GM12864 (cell line): Measurements from ENCODE around the gene EME2.
A peak's percentile ranks its signal among the peaks of the same experiment; 100 is the strongest.

Source experiments
- DNase-seq: peaks from one replicate; pipeline ENCODE4 v3.0.0-alpha.2; 2011; ENCODE audit warnings: low read depth
- H3K4me3 ChIP-seq: 2 replicates; pipeline ENCODE4 v1.5.1; 2011; ENCODE audit warnings: mild to moderate bottlenecking, low read depth, low read length, control low read depth
- CTCF ChIP-seq: IDR thresholded peaks from 2 replicates; pipeline ENCODE4 v1.5.1; 2011; ENCODE audit warnings: low read depth, mild to moderate bottlenecking, moderate library complexity, low read length, control low read depth, inconsistent platforms; ENCODE audit errors: missing control alignments

Gene EME2

GRCh38 chr16:1820096-1820945 lies 47.7 kb downstream of the EME2 start:
- TF ChIP-seq CTCF = no peak
- no peak for DNase-seq
- no peak overlapping the region for H3K4me3 ChIP-seq

GRCh38 chr16:1820946-1821290 lies 48.3 kb downstream of the EME2 start:
- no peak for DNase-seq
- no peak for TF ChIP-seq CTCF
- H3K4me3 ChIP-seq = no peak overlapping the region

- DNase-seq = no peak
- TF ChIP-seq CTCF = no peak
- H3K4me3 ChIP-seq = no peak overlapping the region
Observed at GRCh38 chr16:1821861-1822611, 49.4 kb downstream of the EME2 start.

GRCh38 chr16:1822801-1823200 lies 50.2 kb downstream of the EME2 start:
- H3K4me3 ChIP-seq = no peak overlapping the region
- DNase-seq = no peak
- TF ChIP-seq CTCF = no peak

GRCh38 chr16:1823821-1824220 lies 51.2 kb downstream of the EME2 start:
- peak; percentile 26 for TF ChIP-seq CTCF
- no peak for DNase-seq
- H3K4me3 ChIP-seq = no peak overlapping the region

- H3K4me3 ChIP-seq = peak overlapping the region; percentile 95
- no peak for TF ChIP-seq CTCF
- DNase-seq = no peak
Observed at GRCh38 chr16:1825381-1825863, 52.8 kb downstream of the EME2 start.
